ENCODE measurements around the gene SHROOM3.

Gene SHROOM3

GRCh38 chr4:76655566-76656479, 220.8 kb downstream of the SHROOM3 start:
- no peak for DNase-seq (ENCODE audit: low read depth in 4 of 4, low spot score in 1 of 4)

DNA sequence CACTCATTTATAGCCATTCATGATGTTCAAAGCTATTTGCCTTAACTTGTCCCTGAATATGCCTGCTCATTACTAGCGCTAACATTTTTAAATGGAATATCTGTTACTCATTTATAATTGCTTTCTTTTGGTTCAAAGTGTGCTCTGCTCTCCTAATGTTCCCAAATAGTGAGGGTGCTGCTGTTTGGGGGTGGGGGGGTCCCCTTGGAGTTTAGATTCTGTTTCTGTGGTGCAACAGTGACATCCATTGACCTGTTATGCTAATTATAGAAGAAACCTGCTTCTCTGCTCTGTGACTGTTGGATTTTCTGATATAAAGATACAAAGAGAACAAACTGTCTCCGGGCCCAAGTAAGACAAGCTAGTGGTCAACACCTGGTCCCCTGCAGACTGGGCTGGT, 222.4 kb downstream of the SHROOM3 start:
- DNase-seq (ENCODE audit: low read depth in 4 of 4, low spot score in 1 of 4), result no peak

- DNase-seq (ENCODE audit: low read depth in 4 of 4, low spot score in 1 of 4), result no peak
Measured at GRCh38 chr4:76658231-76659102, 223.4 kb downstream of the SHROOM3 start.

GRCh38 chr4:76659103-76659490, 224.1 kb downstream of the SHROOM3 start:
- DNase-seq (ENCODE audit: low read depth in 4 of 4, low spot score in 1 of 4), result no peak

DNA sequence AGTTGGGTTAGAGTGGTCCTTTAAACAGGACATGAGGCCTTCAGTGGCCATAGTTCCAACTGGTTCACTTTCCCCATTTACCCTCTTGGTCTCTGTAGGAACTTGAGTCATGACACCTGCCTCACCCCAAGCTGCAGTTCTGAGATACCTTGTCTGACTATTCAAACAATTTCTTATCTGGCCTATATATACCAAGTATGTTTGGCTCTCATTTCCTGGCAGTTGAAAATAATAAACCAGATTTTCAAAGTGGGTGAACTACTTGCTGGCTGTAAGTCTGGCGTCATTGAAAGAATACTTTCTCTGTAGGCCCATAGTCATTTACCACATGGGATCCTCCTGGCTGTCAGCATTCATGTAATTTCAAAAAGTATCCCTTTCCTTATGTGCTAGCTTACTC, 228.8 kb downstream of the SHROOM3 start:
- DNase-seq (ENCODE audit: low read depth in 4 of 4, low spot score in 1 of 4), result no peak

DNA sequence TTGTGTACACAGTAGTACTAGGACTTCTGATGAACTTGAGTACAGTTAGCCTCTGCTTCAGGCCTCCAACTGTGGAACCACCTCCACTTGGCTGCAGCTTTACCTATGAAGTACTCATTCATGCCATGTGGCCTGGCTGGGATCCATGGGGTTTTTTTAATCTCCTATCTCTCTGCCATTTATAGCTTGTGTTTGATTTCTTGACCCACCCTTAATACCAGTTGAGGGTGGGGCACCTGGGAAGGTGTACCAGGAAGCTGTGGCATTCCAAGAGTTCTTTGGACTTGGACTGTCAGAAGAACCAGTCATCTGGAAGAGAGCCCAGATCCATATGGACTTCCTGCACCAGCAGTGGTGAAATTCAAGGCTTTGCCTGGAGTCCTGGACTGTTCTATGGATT, 230.1 kb downstream of the SHROOM3 start:
- DNase-seq (ENCODE audit: low read depth in 4 of 4, low spot score in 1 of 4), result no peak

- DNase-seq (ENCODE audit: low read depth in 4 of 4, low spot score in 1 of 4), result no peak
Measured at GRCh38 chr4:76665721-76666120, 230.7 kb downstream of the SHROOM3 start.

- no peak for DNase-seq (ENCODE audit: low read depth in 4 of 4, low spot score in 1 of 4)
Measured at GRCh38 chr4:76666944-76667532, 232.0 kb downstream of the SHROOM3 start.

GRCh38 chr4:76670631-76671030, 235.6 kb downstream of the SHROOM3 start:
- no peak for DNase-seq (ENCODE audit: low read depth in 4 of 4, low spot score in 1 of 4)

DNA sequence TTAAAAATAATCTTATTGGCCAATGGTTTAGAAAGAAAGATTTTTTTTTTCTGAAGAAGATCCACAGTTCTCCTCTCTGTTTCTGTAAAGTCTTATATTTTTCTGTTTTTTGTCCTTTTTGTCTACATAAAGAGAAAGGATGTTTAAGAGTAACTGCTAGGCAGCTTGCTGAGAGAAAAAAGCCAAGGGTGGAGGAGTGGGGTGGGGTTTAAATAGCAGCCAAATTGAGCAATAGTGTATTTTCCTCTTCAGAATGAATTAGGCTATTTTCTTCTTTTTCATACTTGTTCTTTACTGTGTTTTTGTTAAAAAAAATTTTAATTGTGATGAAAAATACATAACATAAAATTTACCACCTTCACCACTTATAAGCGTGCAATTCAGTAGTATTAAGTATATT, 238.3 kb downstream of the SHROOM3 start:
- no peak for DNase-seq (ENCODE audit: low read depth in 4 of 4, low spot score in 1 of 4)

DNA sequence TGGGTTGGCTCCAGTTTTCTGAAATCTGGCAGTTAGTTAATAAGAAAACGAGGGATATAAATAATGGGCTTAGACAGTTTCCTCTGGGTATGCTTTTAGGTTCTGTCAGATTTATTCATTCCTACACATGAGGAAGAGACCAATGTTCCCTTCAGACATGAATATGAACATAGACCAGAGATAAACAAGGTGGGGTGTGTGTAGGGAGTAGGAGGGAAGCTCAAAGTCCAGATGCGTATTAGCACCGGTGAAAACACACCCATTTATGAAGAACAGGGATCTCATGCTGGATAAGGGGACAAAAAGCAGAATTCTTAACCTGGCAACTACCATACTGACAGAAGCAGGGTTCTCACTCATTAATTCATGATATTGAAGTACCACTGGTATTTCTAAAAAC, 240.0 kb downstream of the SHROOM3 start:
- no peak for DNase-seq (ENCODE audit: low read depth in 4 of 4, low spot score in 1 of 4)

GRCh38 chr4:76677571-76678326, 242.7 kb downstream of the SHROOM3 start:
- DNase-seq (ENCODE audit: low read depth in 4 of 4, low spot score in 1 of 4), result no peak

GRCh38 chr4:76679691-76680090, 244.7 kb downstream of the SHROOM3 start:
- no peak for DNase-seq (ENCODE audit: low read depth in 4 of 4, low spot score in 1 of 4)

GRCh38 chr4:76680952-76681351, 245.9 kb downstream of the SHROOM3 start:
- DNase-seq (ENCODE audit: low read depth in 4 of 4, low spot score in 1 of 4), result no peak

DNA sequence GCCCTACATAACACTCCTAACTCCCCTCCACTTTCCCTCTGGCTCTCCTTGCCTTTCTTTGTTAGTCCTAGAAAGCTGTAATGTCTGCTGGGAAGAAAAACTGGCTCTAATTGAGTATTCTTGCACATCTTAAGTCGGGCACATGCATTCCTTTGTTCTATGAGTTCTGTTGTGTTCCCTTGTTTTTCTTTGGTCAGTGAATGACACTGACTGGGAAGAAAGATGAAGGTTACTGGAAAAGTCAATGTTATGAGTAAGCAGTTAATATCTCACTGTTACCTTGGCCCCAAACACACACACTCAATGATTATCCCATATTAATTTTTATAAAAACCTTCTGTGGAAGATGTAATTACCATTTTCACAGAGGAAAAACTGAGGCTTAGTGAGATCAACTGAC, 247.0 kb downstream of the SHROOM3 start:
- no peak for DNase-seq (ENCODE audit: low read depth in 4 of 4, low spot score in 1 of 4)

- DNase-seq (ENCODE audit: low read depth in 4 of 4, low spot score in 1 of 4), result no peak
Measured at GRCh38 chr4:76683144-76683543, 248.1 kb downstream of the SHROOM3 start.

DNA sequence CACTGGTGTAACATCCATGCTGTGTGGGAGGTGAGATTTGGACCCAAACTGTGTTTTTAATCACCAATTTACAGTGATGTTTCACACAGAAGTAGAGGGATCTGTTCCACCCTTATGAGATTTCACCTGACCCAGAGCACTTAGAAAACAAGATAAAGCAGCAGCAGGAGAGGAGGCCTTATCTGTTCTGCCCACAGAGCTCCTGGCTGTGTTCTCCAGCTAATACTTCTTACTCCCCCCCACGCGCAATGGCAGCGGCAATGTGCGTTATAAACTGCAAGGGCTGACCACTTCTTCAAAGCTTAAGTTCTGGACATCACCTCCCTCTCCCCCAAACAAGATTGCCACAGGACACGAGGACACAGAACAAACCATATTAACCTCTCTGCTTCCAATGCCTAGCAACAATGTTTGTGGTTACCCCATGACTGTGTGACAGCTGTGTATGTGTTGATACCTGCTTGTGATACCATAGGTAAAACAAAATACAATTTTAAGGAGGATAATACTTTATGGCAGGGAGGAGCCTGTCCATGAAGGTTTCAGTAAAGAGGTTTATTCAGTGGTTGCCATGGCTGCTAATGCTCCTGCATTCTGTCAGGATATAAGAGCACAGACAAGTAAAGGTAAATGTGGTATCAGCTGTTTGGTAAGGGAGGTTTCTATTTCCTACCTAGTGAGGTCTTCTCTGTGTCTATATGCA, 252.9 kb downstream of the SHROOM3 start:
- no peak for DNase-seq (ENCODE audit: low read depth in 4 of 4, low spot score in 1 of 4)

DNA sequence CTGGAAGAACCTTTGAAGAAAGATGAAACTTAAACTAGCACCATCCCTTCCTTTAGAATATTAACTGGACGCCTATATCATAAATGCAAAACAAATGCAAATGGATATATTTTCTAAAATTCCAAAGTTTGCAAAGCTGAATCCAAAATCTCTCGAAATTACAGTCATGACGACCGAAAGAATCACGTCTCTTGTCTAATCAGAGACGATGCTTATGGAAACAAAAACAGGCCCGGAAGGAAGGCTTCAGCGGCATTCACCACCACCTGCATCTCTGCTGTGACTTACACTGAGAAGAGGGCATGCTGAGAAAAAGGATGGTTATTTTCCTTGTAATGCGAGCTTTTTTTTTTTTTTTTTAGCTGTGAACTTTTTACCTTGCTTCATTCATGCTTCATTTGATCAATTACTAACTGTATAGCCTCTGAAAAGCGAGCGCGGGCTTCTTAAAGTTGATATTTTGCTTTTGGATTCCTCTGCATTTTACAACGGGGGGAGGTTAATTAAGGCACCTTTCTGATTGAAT, 253.7 kb downstream of the SHROOM3 start:
- DNase-seq (ENCODE audit: low read depth in 4 of 4, low spot score in 1 of 4), result no peak

GRCh38 chr4:76689145-76689817, 254.3 kb downstream of the SHROOM3 start:
- peak in 2 of 4 experiments; percentile 4 to 13 for DNase-seq (ENCODE audit: low read depth in 4 of 4, low spot score in 1 of 4)
